ENCODE results near the gene COMTD1.
"Not testable (repeated sequence)": the region's sequence is repeated elsewhere in the genome, so short reads cannot be mapped to it uniquely, and the experiment has no call there.

The COMTD1 gene

DNA sequence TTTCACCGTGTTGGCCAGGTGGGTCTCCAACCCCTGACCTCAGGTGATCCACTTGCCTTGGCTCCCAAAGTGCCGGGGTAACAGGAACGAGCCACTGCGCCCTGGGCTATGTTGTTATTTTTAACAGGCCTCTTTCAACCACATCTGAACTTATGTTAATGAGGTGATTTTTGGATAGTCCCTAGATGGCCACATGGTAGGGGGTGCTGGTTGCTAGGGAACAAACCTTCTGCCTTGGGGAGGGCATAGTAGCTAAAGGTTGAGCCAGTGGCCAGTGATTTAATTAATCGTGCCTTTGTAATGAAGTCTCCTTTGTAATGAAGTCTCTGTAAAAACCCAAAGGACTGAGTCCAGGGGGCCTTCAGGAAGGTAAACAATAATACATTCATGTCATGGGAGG lies 9.1 kb downstream of the COMTD1 start:
- DNase-seq (ENCODE audit: insufficient read length, low spot score) (no peak), FAIRE-seq (no peak)

DNA sequence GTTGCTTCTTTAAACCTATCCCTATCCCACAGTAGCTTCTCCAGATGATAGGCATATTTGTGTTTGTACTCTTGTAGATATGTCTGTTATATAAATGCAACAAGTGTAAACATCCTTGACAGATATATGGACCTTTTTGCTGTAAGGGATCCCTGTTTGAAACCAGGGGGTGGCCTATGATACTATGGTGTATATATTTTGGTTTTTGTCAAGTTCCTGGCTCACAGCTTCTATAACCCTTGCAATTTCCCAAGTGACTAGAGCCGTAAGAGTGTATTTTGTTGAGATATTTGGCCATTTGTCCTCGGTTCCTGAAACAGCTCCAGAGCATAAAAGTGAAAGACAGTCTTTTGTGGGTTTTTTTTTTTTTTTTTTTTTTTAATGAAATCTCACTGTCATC lies 9.7 kb downstream of the COMTD1 start:
- FAIRE-seq = no peak
- no peak for DNase-seq (ENCODE audit: insufficient read length, low spot score)

DNA sequence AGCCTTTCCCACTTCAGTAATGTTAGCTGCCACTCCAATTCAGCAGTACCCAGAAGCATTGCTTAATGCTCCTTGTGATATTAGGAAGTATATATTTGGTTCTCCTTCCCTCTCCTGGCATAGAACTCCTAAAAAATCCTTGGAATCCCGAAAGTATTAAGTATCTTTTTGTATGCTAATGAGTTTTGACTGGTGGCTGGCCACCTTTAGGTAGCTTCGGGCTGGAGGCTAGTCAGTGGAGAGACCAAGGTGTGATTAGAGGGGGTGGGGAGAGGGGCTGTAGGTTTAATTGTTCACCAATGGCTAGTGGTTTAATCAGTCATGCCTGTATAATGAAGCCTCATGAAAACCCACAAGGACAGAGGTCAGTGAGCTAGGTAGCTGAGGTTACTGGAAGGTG lies 12.2 kb downstream of the COMTD1 start:
- FAIRE-seq = no peak
- DNase-seq (ENCODE audit: insufficient read length, low spot score) = no peak

DNA sequence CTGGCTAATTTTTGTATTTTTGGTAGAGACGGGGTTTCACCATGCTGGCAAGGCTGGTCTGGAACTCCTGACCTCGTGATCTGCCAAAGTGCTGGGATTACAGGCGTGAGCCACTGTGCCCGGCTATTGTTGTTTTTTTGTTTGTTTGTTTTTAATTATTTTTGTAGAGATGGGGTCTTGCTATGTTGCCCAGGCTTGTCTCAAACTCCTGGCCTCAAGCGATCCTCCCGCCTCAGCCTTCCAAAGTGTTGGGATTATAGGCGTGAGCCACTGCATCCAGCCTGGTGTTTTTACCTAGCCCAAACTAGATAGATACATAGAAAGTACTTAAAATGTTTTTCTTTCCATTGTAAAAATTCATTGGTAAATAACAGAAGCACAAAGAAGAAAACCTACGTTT lies 14.3 kb downstream of the COMTD1 start:
- not testable (repeated sequence) for DNase-seq (ENCODE audit: insufficient read length, low spot score); FAIRE-seq

DNA sequence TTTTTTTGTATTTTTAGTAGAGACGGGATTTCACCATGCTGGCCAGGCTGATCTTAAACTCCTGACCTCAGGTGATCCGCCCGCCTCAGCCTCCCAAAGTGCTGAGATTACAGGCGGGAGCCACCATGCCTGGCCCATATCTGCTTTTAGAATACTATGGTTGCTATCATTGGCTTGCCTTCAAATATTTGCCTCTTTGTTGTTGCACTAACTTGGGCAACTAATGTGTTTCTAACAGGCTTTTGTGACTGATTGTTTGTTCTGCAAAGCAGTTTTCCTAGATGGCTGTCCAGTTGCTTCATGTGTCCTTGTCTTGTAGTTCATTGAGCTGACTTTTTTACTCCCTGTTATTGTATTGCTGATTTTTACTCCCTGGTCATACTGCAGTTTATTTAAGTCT lies 15.5 kb downstream of the COMTD1 start:
- no peak for DNase-seq (ENCODE audit: insufficient read length, low spot score)
- no peak for FAIRE-seq

DNA sequence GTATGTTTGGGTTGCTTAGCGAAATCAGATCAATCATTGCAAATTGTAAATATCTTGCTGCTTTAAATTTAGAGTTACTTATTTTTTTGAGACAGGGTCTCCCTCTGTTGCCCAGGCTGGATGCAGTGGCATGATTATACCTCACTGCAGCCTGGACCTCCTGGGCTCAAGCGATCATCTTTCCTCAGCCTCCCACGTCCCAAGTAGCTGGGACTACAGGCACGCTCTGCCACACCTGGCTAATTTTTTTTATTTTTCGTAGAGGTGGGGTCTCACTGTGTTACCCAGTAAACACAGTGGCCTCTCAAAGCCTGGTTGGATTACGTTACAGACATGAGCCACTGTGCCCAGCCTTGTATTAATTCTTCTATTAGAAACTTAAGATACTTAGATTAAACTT lies 23.4 kb downstream of the COMTD1 start:
- no peak for FAIRE-seq
- no peak for DNase-seq (ENCODE audit: insufficient read length, low spot score)

DNA sequence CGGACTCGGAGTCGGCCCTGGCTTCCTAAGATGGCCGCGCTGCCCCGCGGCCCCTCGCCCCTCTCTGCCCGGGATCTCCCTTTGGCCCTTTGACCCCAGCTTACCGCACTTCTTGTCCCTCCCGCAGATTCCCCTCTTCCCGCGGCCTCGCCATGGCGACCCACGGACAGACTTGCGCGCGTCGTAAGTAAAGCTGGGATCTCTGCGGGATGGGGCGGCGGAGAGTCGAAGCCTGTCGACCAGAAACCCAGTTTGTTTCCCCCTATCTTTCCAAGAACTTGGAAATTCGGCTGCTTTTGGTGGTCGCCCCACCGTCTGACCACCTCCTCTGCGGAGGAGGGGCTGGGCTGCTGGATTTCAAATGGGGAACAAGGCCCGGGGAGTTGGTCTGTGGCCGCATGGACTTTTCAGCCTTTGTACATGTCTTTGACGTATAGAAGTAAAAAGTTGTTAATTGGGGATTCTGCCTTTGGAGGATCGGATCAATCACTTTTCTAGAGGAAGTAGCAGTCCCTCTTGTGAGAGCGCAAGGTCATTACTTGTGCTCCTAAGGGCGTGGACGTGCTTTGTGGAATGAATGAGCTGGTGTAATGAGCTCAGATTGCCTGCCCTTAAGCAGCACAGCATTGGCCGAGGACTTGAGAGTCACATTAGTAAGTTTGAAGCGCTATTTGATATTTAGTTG lies 24.6 kb downstream of the COMTD1 start:
- DNase-seq (ENCODE audit: insufficient read length, low spot score) (no peak), FAIRE-seq (no peak)

DNA sequence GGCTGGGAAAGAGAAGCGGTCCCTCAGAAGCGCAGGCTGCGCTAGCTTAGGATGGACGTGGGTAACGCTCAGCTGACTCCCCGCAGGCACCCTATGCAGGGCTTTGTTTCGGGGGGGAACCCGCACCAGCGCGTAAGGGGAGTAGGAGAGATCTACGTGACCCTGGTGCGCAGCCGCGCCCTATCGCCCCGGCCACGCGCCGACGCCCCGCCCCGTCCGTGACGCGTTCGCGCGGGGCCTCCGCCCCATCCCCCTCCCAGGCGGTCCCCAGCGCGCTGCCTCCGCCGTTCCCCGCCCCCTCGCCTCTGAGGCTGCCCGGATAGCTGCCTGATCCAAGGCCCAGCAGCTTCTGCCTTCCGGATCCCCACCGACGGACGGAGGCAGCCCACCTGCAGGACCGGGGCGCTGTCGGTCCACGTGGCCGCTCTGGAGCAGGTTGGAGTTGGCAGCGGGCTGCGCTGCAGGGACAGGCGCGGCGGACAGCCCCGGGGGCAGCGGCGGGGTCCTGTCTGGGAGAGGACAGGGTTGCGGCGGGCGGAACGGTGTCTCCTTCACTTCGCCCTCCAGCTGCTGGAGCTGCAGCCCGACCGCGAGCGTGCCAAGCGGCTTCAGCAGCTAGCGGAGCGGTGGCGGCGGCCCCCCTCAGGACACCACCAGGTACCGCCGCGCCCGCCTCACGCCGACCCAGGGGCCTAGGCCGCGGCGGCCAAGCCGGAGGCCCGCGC lies 25.3 kb downstream of the COMTD1 start, which contains the start of gene VDAC2:
TSS of gene VDAC2 (plus strand) at position 515 of the 725 bp plus-strand sequence. CDS start 363 bp downstream, outside the sequence.
- DNase-seq (ENCODE audit: insufficient read length, low spot score) = peak; percentile 88
- peak; percentile 97 for FAIRE-seq

DNA sequence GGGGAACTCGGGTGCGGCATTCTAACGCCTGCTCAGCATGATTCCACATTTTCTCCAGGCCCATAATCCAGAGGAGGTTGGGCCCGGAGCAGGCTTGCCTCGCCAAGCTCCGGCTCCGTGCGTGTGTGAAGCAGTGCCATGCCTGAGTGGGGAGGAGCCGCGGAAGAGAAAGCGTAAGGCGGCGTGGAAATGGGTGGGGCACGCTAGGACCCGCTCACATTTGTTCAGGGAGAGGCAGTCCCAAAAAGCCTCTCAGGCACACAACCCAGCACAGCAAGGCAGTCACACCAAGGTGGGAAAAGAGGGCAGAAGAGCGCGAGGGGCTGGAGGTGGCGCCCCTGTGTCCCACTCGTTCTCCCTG lies 25.9 kb downstream of the COMTD1 start:
- DNase-seq (ENCODE audit: insufficient read length, low spot score) = peak; percentile 57
- FAIRE-seq = peak; percentile 60

DNA sequence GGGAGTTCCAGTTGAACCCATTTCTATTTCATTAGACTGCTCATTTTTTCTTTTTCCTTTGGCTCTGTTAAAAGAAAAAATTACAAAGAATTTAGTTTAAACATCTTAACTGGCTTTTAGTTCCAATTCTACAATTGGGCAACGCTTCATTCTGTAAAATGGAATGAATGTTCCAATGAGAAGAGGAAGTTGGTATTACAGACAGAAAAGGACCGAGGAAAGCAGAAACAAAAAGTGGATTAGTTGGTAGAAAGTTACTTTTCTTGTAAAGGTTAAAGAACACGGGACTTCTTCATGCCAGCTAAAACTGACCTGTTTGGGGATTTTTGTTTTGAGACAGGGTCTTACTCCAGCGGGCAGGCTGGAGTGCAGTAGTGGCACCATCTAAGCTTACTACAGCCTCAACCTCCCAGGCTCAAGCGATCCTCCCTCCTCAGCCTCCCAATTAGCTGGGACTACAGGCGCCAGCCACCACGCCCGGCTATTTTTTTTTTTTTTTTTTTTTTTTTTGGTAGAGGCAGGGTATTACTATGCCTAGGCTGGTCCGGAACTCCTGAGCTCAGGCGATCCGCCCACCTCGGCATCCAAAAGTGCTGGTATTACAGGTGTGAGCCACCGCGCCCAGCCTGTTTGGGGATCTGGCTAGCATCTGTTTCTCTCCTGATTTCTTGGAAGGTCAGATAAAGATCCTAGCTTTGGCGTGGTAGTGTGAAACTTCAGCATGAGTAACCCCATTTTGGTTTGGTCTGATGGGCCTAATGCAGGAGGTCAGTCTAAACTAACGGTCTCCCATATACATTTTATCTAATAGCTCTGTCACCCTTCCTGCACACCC lies 26.5 kb downstream of the COMTD1 start:
- DNase-seq (ENCODE audit: insufficient read length, low spot score) (no peak), FAIRE-seq (no peak)

DNA sequence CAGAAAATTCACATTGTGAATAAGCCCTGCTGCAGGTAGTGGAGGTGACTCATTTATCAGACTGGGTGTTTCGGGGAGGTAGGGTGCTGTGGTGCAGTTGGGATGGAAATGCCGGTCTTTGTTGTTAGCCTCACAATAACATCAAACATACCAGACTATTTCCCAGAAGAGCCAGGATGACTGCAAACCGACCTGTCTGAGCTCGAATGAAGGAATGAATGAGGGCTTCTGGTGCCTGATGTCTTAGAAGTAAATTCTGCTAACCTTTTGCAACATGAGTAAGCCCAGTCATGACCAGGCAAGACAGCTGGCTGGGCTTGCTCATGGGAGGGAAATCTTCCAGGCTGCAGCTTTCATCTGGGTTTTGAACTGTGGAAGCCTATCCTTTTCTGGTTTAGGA lies 27.6 kb downstream of the COMTD1 start:
- FAIRE-seq = no peak
- DNase-seq (ENCODE audit: insufficient read length, low spot score) = no peak

DNA sequence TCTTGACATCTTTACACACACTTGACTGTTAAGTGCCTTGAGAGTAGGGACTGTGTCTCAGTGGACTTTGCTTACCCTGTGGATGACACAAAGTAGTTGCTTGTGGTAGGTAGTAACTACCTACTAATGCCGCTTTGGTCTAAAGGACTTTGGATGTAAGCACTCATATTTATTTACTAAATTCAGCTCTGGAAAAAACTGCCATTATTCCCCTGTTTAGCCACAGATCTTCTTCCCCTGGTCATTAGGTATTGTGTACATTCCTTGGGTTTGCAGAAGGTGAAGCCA lies 28.0 kb downstream of the COMTD1 start:
- no peak for DNase-seq (ENCODE audit: insufficient read length, low spot score)
- no peak for FAIRE-seq

DNA sequence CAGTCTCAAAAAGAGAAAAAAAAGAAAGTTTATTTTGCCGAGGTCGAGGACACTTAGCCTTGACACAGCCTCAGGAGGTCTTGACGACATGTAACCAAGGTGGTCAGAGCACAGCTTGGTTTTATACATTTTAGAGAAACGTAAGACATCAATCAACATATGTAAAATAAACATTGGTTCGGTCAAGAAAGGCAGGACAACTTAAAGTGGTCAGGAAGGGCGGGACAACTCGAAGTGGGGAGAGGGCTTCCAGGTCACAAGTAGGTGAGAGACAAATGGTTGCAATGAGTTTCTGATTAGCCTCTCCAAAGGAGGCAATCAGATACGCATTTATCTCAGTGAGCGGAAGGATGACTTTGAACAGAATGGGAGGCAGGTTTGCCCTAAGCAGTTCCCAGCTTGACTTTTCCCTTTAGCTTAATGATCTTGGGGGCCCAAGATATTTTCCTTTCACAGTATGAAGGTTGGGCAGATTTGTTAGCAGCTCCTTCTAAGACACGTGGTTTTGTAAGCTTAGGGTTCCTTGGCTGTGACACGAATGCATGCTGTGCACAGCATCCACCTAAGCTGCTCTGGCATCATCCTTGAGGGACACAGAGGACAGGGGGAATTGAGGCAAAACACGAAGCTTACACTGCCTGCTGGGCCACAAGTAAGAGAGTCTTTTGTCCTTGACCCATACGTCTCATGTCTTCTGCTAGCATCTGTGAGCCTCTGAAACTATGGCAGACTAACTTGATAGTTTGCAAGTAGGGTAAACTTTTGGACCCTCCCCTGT lies 28.5 kb downstream of the COMTD1 start:
- FAIRE-seq (no peak), DNase-seq (ENCODE audit: insufficient read length, low spot score) (no peak)

DNA sequence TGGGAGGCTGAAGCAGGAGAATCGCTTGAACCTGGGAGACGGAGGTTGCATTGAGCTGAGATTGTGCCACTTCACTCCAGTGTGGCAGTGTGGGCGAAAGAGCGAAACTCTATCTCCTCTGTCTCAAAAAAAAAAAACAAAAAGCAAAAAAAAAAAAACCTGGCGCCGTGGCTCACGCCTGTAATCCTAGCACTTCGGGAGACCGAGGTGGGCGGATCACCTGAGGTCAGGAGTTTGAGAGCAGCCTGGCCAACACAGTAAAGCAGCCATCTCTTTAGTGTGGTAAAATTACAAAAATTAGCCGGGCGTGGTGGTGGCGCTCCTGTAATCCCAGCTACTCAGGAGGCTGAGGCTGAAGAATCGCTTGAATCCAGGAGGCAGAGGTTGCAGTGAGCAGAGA lies 29.1 kb downstream of the COMTD1 start:
- FAIRE-seq; DNase-seq (ENCODE audit: insufficient read length, low spot score): not testable (repeated sequence)

DNA sequence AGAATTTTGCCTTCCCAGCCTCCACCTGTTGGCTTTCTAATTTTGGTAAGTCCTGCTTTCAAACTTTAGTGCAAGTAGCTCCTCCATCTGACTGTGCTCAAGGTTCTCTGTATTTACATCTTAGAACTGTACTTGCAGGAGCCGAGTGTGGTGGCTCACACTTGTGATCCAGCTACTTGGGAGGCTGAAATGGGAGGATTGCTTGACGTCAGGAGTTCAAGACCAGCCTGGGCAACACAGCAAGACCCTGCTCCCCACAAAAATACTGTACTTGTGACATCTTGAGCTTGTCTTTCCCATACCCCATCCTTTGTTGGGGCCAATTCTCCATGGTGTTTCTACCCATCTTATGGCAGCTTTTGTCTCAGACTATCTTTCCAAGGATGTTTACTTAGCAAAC lies 29.8 kb downstream of the COMTD1 start:
- DNase-seq (ENCODE audit: insufficient read length, low spot score) = no peak
- FAIRE-seq = no peak

DNA sequence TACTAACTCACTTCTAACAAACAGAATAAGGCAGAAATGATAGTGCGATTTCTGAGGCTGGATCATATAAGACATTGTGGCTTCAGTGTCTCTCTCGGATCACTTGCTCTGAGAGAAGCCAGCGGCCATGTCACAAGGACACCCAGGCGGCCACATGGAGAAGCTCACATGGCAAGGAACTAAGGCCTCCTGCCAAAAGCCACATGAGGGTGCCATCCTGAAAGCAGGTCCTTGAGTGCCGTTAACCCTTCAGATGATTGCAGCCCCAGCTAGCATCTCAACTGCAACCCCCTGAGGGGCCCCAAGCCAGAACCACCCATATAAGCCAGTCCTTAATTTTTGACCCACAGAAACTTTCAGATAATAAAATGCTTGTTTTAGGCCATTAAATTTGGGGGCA lies 32.0 kb downstream of the COMTD1 start:
- FAIRE-seq = no peak
- DNase-seq (ENCODE audit: insufficient read length, low spot score) = no peak

DNA sequence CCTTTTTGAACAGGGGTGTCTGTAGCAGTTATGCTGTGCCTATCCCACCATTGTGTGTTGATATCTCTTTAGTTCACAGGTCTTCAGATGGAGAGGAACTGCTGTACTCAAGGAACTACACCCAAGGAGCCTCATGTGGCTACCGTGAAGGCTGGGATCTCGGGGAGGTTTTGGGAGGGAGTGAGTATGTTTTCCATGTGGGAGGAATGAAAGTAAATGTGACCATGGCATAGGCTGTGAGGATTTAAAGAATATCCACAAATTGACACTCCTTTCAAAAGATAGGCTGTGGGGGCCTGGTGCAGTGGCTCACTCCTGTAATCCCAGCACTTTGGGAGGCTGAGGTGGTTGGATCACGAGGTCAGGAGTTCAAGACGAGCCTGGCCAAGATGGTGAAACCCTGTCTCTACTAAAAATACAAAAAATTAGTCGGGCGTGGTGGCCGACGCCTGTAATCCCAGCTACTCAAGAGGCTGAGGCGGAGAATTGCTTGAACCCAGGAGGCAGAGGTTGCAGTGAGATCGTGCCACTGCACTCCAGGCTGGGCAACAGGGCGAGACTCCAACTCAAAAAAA lies 32.6 kb downstream of the COMTD1 start:
- not testable (repeated sequence) for FAIRE-seq

DNA sequence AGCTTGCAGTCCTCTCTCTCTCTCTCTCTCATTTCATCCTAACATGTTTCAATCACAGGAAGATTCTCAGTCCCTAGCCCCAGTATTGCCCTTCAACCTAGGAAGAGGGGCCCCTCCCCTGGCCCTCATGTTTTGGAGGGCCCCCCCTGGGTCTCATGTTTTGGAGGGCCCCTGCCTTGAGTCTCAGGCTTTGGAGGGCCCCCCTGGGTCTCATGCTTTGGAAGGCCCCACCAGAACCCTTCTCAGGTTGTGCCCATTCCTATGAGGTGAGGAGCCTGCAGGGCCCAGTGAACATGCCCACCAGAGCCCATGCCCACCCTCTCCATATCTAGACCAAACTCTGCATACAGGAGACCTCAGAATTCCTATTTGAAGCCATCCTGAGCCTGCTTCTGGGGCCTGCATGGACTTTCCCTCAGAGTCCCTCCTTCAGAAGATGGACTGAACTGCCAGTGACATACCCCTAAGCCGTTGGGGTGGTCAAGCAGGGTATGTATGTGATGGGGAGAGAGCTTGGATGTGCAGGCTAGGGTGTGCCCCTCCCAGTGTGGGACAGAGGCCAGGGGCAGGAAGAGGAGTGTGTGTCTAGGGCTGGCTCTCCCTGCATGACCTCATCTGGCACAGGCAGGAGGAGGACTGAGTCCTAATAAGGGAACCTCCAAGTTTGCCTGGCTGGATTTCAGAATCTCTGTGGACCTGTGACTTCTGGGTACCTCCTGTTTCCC lies 33.3 kb downstream of the COMTD1 start:
- DNase-seq (ENCODE audit: insufficient read length, low spot score) (no peak), FAIRE-seq (no peak)

More for the DNA sequence above, 32.6 kb downstream of the COMTD1 start:
- DNase-seq (ENCODE audit: insufficient read length, low spot score) = not testable (repeated sequence)

DNA sequence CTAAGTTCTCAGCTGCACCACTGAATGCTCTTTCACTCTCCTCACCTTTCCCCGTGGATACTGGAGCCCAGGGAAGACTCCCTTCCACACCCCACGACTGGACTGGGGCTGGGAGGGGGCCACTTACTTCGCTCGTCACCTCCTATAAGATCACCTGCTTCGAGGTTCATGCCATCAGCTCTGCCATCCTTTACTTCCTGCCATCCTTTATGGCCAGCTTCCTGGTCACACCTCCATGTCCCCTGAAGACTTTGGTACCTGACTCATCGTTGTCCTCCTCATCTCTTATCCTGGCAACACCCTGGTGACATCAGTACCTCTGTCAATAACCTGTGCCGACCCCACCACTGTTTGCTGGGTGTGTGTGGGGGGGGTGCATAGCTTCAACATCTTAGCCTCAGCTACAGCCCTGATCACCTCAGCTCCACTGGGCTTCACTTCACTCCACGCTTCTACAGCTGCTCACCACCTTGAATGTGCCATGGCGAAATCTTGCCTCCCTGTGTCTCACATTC lies 33.9 kb downstream of the COMTD1 start:
- no peak for DNase-seq (ENCODE audit: insufficient read length, low spot score)
- no peak for FAIRE-seq

DNA sequence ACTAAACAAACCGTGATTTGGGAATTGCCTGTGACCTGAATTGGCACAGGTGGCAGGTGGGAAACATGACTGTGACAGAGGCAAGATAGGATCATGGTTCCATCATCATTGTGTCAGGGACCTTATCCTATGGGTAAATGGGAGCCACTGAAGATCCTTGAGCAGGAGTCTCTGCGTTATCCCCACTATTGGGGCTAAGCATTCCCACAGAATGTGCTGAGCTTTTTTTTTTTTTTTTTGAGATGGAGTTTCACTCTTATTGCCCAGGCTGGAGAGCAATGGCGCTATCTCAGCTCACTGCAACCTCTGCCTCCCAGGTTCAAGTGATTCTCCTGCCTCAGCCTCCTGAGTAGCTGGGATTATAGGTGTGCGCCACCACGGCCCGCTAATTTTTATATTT lies 35.8 kb downstream of the COMTD1 start:
- FAIRE-seq; DNase-seq (ENCODE audit: insufficient read length, low spot score): not testable (repeated sequence)

Data from HTR-8/SVneo (cell line).